ENCODE results near the gene BCKDHB.
"Not testable (repeated sequence)": the region's sequence is repeated elsewhere in the genome, so short reads cannot be mapped to it uniquely, and the experiment has no call there.

The BCKDHB gene

GRCh38 chr6:80106418-80107235 lies at the start of gene BCKDHB:
Gene BCKDHB, plus strand, starts transcription at chr6:80106671. Its CDS starts 23 bp downstream, at chr6:80106694.
- Histone ChIP-seq H3K36me3 (ENCODE audit: low read depth) (no peaks in the 10 kb centered on the region), H3K4me1 (ENCODE audit: insufficient read depth, poor library complexity, severe bottlenecking) (no peaks in the 10 kb centered on the region), H3K27ac (ENCODE audit: poor library complexity, severe bottlenecking) (peak within 1 kb of the TSS; percentile 41), H3K9me3 (ENCODE audit: severe bottlenecking) (no peaks in the 10 kb centered on the region), H3K27me3 (ENCODE audit: insufficient read depth, poor library complexity, severe bottlenecking) (no peaks in the 10 kb centered on the region), H3K4me3 (ENCODE audit: severe bottlenecking) (peak within 1 kb of the TSS; percentile 52)
- peak; percentile 99 for DNase-seq (ENCODE audit: low spot score)
- TF ChIP-seq CTCF (IDR thresholded peaks at IDR 0.05; ENCODE audit: poor library complexity, severe bottlenecking), result no peak
- peak; percentile 98 for ATAC-seq (ENCODE audit: low read depth)

DNA sequence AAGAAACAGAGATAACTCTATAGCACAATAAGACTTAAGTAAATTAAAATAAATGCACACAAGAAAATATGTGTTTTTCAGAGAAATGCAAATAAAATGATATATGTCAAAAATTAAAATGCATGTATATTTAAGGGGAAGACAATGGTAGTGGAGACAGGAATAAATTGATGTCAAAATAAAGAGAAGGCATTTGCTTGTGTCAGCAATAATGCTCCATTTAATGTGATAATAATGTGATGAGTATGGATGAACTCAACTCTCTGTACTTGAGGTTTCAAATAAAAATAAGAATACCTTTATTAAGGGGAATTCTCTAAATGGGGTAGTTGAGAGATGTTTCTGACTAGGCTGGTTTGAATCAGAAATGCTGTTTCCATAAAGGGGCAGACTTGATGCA lies 45.7 kb upstream of the BCKDHB start:
- H3K27ac ChIP-seq (ENCODE audit: poor library complexity, severe bottlenecking), result no peak overlapping the region
- H3K36me3 ChIP-seq (ENCODE audit: low read depth), result no peaks in the 10 kb centered on the region
- H3K4me3 ChIP-seq (ENCODE audit: severe bottlenecking), result no peak overlapping the region
- no peaks in the 10 kb centered on the region for H3K27me3 ChIP-seq (ENCODE audit: insufficient read depth, poor library complexity, severe bottlenecking)
- H3K9me3 ChIP-seq (ENCODE audit: severe bottlenecking), result no peaks in the 10 kb centered on the region
- no peak for ATAC-seq (ENCODE audit: low read depth)
- no peaks in the 10 kb centered on the region for H3K4me1 ChIP-seq (ENCODE audit: insufficient read depth, poor library complexity, severe bottlenecking)
- no peak for TF ChIP-seq CTCF (IDR thresholded peaks at IDR 0.05; ENCODE audit: poor library complexity, severe bottlenecking)
- no peak for DNase-seq (ENCODE audit: low spot score)

DNA sequence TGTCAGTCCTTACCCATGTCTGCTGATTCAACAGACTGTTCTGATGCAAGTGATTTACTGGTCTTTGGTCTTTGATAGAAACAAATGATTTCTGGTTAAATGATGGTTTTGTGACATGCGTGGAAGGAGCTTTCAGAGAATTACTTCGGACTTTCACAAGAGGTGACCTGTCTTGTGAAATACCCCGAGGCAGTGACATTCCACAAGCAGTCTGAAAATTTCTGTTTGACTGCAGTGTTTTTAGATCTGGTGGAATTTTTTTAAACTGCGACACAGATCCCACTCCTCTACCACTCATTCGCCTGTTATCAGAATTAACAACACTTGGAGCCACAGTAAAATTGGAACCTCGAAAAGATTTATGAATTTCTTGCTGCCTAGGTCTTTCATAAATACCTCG lies 38.3 kb upstream of the BCKDHB start:
- H3K4me3 ChIP-seq (ENCODE audit: severe bottlenecking); H3K27me3 ChIP-seq (ENCODE audit: insufficient read depth, poor library complexity, severe bottlenecking); H3K36me3 ChIP-seq (ENCODE audit: low read depth); ATAC-seq (ENCODE audit: low read depth); H3K9me3 ChIP-seq (ENCODE audit: severe bottlenecking); H3K27ac ChIP-seq (ENCODE audit: poor library complexity, severe bottlenecking); H3K4me1 ChIP-seq (ENCODE audit: insufficient read depth, poor library complexity, severe bottlenecking); DNase-seq (ENCODE audit: low spot score): not testable (repeated sequence)

- ATAC-seq (ENCODE audit: low read depth); DNase-seq (ENCODE audit: low spot score); H3K4me1 ChIP-seq (ENCODE audit: insufficient read depth, poor library complexity, severe bottlenecking); H3K4me3 ChIP-seq (ENCODE audit: severe bottlenecking); H3K9me3 ChIP-seq (ENCODE audit: severe bottlenecking); H3K27ac ChIP-seq (ENCODE audit: poor library complexity, severe bottlenecking); H3K27me3 ChIP-seq (ENCODE audit: insufficient read depth, poor library complexity, severe bottlenecking); H3K36me3 ChIP-seq (ENCODE audit: low read depth): not testable (repeated sequence)
Observed at GRCh38 chr6:80070431-80070830, 36.0 kb upstream of the BCKDHB start.

- Histone ChIP-seq H3K27ac (ENCODE audit: poor library complexity, severe bottlenecking) (no peak overlapping the region), H3K4me1 (ENCODE audit: insufficient read depth, poor library complexity, severe bottlenecking) (no peaks in the 10 kb centered on the region), H3K36me3 (ENCODE audit: low read depth) (no peaks in the 10 kb centered on the region), H3K27me3 (ENCODE audit: insufficient read depth, poor library complexity, severe bottlenecking) (no peaks in the 10 kb centered on the region), H3K9me3 (ENCODE audit: severe bottlenecking) (no peaks in the 10 kb centered on the region), H3K4me3 (ENCODE audit: severe bottlenecking) (no peak overlapping the region)
- ATAC-seq (ENCODE audit: low read depth) (no peak), DNase-seq (ENCODE audit: low spot score) (no peak)
- no peak for TF ChIP-seq CTCF (IDR thresholded peaks at IDR 0.05; ENCODE audit: poor library complexity, severe bottlenecking)
Observed at GRCh38 chr6:80077067-80077466, 29.4 kb upstream of the BCKDHB start.

GRCh38 chr6:80088637-80089036 lies 17.8 kb upstream of the BCKDHB start:
- TF ChIP-seq CTCF (IDR thresholded peaks at IDR 0.05; ENCODE audit: poor library complexity, severe bottlenecking), result no peak
- Histone ChIP-seq H3K9me3 (ENCODE audit: severe bottlenecking) (no peaks in the 10 kb centered on the region), H3K4me3 (ENCODE audit: severe bottlenecking) (no peak overlapping the region), H3K27me3 (ENCODE audit: insufficient read depth, poor library complexity, severe bottlenecking) (no peaks in the 10 kb centered on the region), H3K36me3 (ENCODE audit: low read depth) (no peaks in the 10 kb centered on the region), H3K4me1 (ENCODE audit: insufficient read depth, poor library complexity, severe bottlenecking) (no peaks in the 10 kb centered on the region), H3K27ac (ENCODE audit: poor library complexity, severe bottlenecking) (no peak overlapping the region)
- ATAC-seq (ENCODE audit: low read depth) (no peak), DNase-seq (ENCODE audit: low spot score) (no peak)
